Panc1 (cell line): ENCODE data around the gene DPH5. TPM values are rescaled to one million over a fixed set of nuclear protein-coding genes. Genes with fewer than 3 reads are reported as not detected.

Source experiments
- ATAC-seq: fragments of 200-7000 bp; cut with Tn5 transposase; 2 replicates; pipeline ENCODE4 v1.9.1; 2020; ENCODE audit warnings: mild to moderate bottlenecking, moderate library complexity
- BruUV-seq: library from RNA; stranded (reverse); fragments of 400-500 nt; replicated peaks from 2 replicates; lab custom pipeline; 2021; lab: Mats Ljungman, UMichigan
- CTCF ChIA-PET: fragments of 300-600 bp; sonication (Branson Sonifier 250); formaldehyde crosslinking; loops from one replicate; lab custom pipeline; 2022; ENCODE audit warnings: antibody characterized with exemption; lab: Charles Lee
- POLR2A ChIA-PET: fragments of 300-600 bp; sonication (Branson Sonifier 250); formaldehyde crosslinking; loops from one replicate; lab custom pipeline; 2022; ENCODE audit warnings: antibody characterized with exemption; lab: Charles Lee
- DNase-seq: peaks from one replicate; pipeline ENCODE4 v3.0.0-alpha.2; 2010; ENCODE audit warnings: low read depth, low spot score
- H3K27ac ChIP-seq: 2 replicates; pipeline ENCODE4 v1.5.1; 2011; ENCODE audit warnings: mild to moderate bottlenecking, low read length, inconsistent platforms
- H3K27me3 ChIP-seq: fragments of 200-500 bp; sonication (Bioruptor generic); 2 replicates; pipeline ENCODE4 v1.6.0; 2014; ENCODE audit warnings: low read length, inconsistent platforms; ENCODE audit not compliant: control insufficient read depth, insufficient read depth
- H3K36me3 ChIP-seq: fragments of 200-500 bp; sonication (Bioruptor generic); 2 replicates; pipeline ENCODE4 v1.5.1; 2014; ENCODE audit warnings: inconsistent platforms, mild to moderate bottlenecking, low read length, moderate library complexity; ENCODE audit not compliant: control insufficient read depth, insufficient read depth
- H3K4me1 ChIP-seq: 2 replicates; pipeline ENCODE4 v1.5.1; 2011; ENCODE audit warnings: inconsistent platforms, mild to moderate bottlenecking, low read length, moderate library complexity; ENCODE audit not compliant: control insufficient read depth, insufficient read depth
- H3K4me3 ChIP-seq, 2 experiments: 2 replicates each; pipeline ENCODE4 v1.5.1; 2011 to 2012; ENCODE audit warnings: low read depth in 2 of 2, low read length in 2 of 2, mild to moderate bottlenecking in 2 of 2, inconsistent platforms in 1 of 2, moderate library complexity in 1 of 2
- H3K9me3 ChIP-seq: fragments of 200-500 bp; sonication (Bioruptor generic); 2 replicates; pipeline ENCODE4 v1.5.1; 2014; ENCODE audit warnings: low read depth, mild to moderate bottlenecking, inconsistent platforms, low read length, moderate library complexity; ENCODE audit not compliant: control insufficient read depth, insufficient read depth
- CTCF ChIP-seq: fragments of 450-650 bp; IDR thresholded peaks from 2 replicates; pipeline ENCODE4 v1.5.1; 2017; ENCODE audit warnings: mild to moderate bottlenecking
- POLR2AphosphoS5 ChIP-seq: IDR thresholded peaks from 2 replicates; pipeline ENCODE4 v1.6.1; 2012; ENCODE audit warnings: mild to moderate bottlenecking, low read depth, low read length, moderate library complexity
- REST ChIP-seq, 2 experiments: IDR thresholded peaks; 2 replicates each; pipeline ENCODE4 v1.6.1; 2011 to 2012; ENCODE audit warnings: low read depth in 2 of 2, control low read depth in 1 of 2, low read length in 1 of 2, mild to moderate bottlenecking in 1 of 2, moderate library complexity in 1 of 2; ENCODE audit not compliant: insufficient read depth in 1 of 2
- SIN3A ChIP-seq: IDR thresholded peaks from 2 replicates; pipeline ENCODE4 v1.6.1; 2012; ENCODE audit warnings: low read depth, mild to moderate bottlenecking, low read length, moderate library complexity, borderline replicate concordance; ENCODE audit not compliant: insufficient read depth
- TCF7L2 ChIP-seq: IDR thresholded peaks from 2 replicates; pipeline ENCODE4 v1.6.1; 2011; ENCODE audit warnings: mild to moderate bottlenecking, low read depth, low read length, inconsistent platforms
- in situ Hi-C: cut with HindIII; loops from 2 replicates; pipeline ENCODE4 v1.10.0; 2016; ENCODE audit warnings: low sequenced_read_pairs, low pct_unique_long_range_greater_than_20kb
- intact Hi-C: fragments of 100-400 bp; cut with micrococcal nuclease; formaldehyde crosslinking; loops from one replicate; pipeline ENCODE4 v1.10.0; 2022; ENCODE audit not compliant: unreplicated experiment
- total RNA-seq: library from RNA; stranded (reverse); gene quantifications from one replicate; pipeline ENCODE4 v1.2.1, GENCODE V29; 2021; ENCODE audit not compliant: unreplicated experiment

The DPH5 gene
- total RNA-seq, 1 experiment from 2014 or later: 22.6 TPM

GRCh38 chr1:100955322-100955721, 70.3 kb downstream of the DPH5 start:
- Histone ChIP-seq H3K4me3 (no peak overlapping the region), H3K27ac (no peak overlapping the region), H3K4me1 (no peaks in the 10 kb centered on the region), H3K9me3 (no peaks in the 10 kb centered on the region), H3K27me3 (no peaks in the 10 kb centered on the region), H3K36me3 (no peaks in the 10 kb centered on the region)
- no peak for TF ChIP-seq SIN3A
- no peak for TF ChIP-seq CTCF
- no peak for TF ChIP-seq TCF7L2
- TF ChIP-seq POLR2AphosphoS5: no peak
- TF ChIP-seq REST (IDR thresholded peaks at IDR 0.05; ENCODE audit: insufficient read depth in 1 of 2, low read depth in 2 of 2, low read length in 1 of 2): no peak
- in situ Hi-C loops (no loop called here), intact Hi-C loops (no loop called here)
- DNase-seq (no peak), ATAC-seq (no peak)
- no TSS peak for BruUV-seq
- CTCF ChIA-PET: no interaction called here
- POLR2A ChIA-PET: no interaction called here

GRCh38 chr1:100953960-100954730, 71.4 kb downstream of the DPH5 start:
- POLR2A ChIA-PET: no interaction called here

More at GRCh38 chr1:100953960-100954730, 71.4 kb downstream of the DPH5 start:
- CTCF ChIA-PET: no interaction called here
- DNase-seq (no peak), ATAC-seq (no peak)
- in situ Hi-C loops (no loop called here), intact Hi-C loops (no loop called here)
- TF ChIP-seq TCF7L2: no peak
- no peak for TF ChIP-seq POLR2AphosphoS5
- no peak for TF ChIP-seq REST (IDR thresholded peaks at IDR 0.05; ENCODE audit: insufficient read depth in 1 of 2, low read depth in 2 of 2, low read length in 1 of 2)
- no peak for TF ChIP-seq SIN3A
- TF ChIP-seq CTCF: no peak
- Histone ChIP-seq H3K4me3 (no peak overlapping the region), H3K36me3 (no peaks in the 10 kb centered on the region), H3K9me3 (no peaks in the 10 kb centered on the region), H3K27me3 (no peaks in the 10 kb centered on the region), H3K27ac (no peak overlapping the region), H3K4me1 (no peaks in the 10 kb centered on the region)
- no TSS peak for BruUV-seq
